SIG-M5 treated with dmso at 0.1 percent for 504 hours (cell line): ENCODE results near the gene RALGPS1.
"Not testable (repeated sequence)": the region's sequence is repeated elsewhere in the genome, so short reads cannot be mapped to it uniquely, and the experiment has no call there.

ENCODE experiments used
- DNase-seq: peaks from one replicate; lab custom pipeline; 2025; ENCODE audit not compliant: unreplicated experiment; lab: John Stamatoyannopoulos, UW

RALGPS1 gene

DNA sequence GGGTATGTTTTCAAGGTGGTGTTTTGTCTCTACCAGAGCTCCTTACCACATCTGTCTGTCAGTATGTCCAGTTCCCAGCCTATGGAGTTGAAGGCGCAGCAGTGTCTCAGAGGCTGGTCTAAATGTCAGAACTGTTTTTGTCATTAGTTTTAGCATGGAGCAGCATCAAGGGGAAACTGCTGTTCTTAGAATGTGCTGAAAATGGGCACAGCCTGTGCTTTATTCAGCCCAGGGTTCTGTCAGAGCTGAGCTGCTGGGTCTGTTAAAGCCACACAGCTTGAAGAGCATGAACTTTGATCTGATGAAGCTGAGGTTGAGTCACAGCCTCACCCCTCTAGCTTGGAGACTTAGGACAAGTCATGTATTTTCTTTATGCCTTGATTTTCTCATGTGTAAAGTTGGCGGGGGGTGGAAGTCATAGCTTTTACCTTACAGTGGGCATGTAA is 71.9 kb downstream of the RALGPS1 start:
- no peak for DNase-seq

DNA sequence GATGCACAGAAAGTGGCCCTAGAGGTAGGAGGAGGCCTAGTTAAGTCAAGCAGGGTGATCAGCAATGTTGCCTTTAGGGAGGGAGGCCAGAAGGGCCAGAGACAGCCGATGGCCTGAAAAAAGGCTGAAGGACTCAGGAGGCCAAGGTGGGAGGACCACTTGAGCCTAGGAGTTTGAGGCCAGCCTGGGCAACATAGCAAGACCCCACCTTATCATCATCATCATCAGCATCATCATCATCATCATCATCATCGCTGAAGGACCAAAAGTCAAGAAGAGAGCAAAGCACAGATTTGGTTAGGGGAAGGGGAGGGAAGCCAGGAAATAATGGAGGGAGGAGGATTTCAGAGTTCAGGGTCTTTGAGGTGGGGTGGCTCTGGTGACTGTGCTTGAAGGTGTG is 74.3 kb downstream of the RALGPS1 start:
- no peak for DNase-seq

DNA sequence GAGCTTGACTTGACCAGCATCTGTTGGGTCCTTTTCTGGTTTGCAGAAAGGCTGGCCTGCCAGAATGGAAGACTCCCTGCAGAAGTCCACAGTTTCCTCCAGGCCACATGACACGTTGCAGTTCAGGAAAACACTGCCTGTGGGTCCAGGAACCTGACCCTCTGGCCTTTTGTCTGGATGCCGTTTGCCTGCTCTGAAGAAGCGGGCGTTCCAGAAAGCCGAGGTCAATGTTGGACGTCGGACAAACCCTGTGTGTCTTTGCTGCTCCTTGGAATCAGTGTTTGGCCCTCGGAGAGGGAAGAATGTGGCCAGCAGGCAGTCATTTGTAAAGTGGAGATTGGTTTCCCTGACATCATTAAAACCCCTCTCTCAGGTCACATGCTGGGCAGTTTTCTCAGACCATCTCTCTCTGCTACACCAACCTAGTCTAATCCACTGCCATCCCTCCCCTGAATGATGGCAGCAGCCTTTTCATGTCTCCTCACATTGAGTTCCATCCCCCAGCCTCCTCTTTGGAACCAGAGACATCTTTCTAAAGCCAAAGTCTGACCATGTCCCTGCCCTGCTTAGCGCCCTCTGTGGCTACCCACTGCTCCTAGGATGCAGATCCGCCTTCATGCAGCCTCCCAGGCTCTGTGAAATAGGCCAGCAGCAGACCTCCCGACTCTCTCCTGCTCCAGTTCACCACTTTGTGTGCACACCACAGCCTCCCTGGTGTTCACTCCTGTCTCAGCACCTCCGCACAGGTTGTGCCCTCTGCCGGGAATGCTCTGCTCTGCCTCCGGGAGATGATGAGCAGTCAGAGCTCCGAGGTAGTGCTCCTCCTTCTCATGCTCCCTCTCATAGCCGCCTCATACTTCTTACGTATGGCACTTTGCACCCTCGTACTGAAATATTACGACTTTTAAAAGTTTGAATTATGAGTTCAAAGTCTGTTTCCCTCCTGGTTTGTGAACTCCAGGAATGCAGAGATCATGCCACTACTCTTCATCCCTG is 75.6 kb downstream of the RALGPS1 start:
- no peak for DNase-seq

GRCh38 chr9:126991183-126991582 is 76.6 kb downstream of the RALGPS1 start:
- no peak for DNase-seq

GRCh38 chr9:126992427-126992826 is 77.8 kb downstream of the RALGPS1 start:
- DNase-seq = no peak

- DNase-seq = no peak
These were observed 84.9 kb downstream of the RALGPS1 start for GRCh38 chr9:126999315-127000068.

DNA sequence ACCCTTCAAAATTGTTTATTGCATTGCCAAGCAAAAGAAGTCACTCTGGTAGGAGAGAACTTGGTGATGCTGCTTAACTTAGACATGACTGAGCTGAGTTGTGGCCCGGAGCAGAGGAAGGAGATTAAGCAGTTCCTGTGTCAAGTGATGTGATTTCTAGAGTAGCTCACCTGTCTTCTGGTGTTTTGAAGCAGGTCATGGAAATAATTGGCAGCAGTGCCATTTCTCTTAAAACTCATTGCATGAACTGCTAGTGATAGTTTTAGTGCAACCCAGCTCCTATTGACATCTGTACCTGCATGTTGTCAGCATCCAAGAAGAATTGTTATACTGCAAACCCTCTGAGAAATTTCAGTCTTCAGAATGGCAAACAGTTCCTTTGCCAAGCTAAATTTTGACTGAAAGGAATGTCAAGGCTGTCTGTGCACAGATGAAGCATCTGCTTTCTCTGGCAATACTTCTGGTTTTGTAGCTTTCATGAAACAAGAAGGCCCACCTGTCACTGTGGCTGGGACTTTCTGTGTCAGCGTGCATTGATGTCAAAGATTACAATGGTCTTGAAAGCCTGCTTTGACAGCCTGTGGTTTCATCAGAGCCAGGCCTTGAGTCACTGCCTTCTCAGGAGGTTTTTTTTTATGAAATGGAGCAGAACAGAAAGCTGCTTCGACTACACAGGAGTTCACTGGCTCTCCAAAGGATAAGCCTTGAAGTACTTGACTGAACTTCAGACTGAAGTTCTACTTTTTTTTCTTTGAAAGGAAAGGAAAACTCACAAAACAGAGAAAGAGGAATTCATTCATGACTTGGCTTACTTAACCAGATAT is 90.6 kb downstream of the RALGPS1 start:
- no peak for DNase-seq

DNA sequence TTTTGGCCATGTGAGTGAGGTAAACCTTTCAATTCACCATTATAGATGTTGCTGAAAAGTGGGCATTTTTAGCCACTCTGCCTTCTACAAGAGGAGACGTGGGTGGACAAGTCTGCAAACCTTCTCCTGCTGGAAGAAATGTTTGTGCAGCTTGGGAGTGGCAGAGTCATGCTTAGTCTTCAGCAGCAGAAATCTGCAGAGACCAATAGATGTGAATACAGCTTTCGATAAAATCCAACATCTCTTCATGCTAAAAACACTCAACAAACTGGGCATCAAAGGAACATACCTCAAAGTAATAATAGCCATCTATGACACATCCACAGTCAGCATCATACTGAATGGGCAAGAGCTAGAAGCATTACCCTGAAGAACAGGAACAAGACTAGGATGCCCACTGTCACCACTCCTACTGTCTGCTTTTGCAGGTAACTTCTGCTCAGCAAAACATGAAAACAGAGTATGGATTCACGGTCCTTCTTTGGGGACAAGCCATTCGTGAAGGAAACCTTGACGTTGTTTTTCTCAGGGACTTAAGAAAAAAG is 91.3 kb downstream of the RALGPS1 start:
- no peak for DNase-seq

DNA sequence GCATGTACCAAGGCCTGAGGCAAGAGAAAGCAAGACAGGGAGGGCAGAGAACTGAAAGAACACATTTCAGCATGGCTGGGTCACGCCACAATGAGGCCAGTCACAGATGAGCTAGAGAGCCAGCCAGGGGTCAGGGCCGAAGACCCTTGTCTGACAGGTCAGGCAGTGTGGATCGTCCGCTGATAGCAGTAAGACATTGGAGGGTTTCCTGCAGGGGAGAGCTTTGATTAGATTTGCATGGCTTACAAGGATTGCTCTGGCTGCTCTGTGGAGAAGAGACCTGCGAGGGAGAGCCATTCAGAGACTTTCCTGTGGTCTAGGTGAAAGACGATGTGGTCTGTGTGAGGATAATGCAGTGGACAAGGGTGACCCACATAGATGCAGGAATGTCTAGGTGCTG is 93.1 kb downstream of the RALGPS1 start:
- no peak for DNase-seq

GRCh38 chr9:127008076-127008475 is 93.5 kb downstream of the RALGPS1 start:
- no peak for DNase-seq

DNA sequence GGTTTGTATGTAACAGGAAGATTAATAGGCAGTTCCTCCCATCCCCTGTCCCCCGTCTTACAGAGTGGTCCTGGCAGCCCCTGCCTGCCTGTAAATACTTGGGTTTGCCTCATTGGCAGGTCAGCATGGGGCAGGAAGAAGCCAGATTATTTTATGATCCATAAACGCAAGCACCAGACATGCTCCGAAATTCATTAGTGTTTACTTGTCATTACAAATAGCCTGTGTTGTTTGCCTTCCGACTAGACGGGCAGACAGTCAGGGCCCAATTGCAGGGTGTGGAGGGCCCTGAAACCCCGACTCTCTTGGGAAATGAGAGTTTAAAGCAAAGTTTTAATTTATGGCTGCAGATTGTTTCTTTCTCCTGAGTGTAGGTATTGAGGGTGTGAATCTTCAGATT is 97.2 kb downstream of the RALGPS1 start:
- DNase-seq = no peak

DNA sequence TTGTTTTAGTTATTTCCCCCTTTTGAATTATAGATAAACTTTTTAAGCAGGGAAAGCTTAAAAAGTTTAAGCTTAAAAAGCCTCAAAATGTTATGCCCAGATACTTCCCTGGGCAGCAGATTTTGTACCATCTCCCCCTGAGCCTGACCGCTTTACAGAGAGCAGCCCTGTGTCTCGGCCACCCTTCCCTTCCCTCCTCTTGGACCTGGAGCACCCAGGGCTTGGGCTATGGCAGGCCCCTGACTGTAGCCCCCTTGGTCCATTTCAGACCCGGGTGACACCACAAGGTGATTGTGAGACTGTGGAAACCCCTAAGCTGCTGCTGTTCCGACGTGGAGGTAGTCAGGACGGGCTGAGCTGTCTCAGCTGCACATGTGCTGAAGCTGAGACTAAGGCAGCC is 97.7 kb downstream of the RALGPS1 start:
- no peak for DNase-seq

DNA sequence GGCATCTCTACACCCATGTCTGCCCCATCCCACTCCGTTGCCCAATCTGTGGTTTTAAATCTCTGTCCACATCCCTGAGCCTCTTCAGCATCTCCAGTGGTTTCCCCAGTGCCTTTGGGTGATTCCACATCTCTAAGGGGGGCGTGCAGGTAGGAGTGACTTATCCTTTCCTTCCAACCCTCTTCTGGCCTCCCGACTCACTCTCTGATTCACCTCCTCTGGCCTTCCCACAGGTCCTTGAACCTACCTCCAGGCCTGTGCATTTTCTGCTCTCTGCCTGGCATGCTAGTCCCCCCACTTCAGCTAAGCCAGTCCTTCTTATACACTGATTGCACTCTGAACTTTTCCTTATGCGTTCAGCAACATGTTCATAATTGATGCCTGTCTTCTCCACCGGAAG is 99.0 kb downstream of the RALGPS1 start:
- no peak for DNase-seq

- DNase-seq = no peak
These were observed 99.8 kb downstream of the RALGPS1 start for GRCh38 chr9:127014216-127014909.

DNA sequence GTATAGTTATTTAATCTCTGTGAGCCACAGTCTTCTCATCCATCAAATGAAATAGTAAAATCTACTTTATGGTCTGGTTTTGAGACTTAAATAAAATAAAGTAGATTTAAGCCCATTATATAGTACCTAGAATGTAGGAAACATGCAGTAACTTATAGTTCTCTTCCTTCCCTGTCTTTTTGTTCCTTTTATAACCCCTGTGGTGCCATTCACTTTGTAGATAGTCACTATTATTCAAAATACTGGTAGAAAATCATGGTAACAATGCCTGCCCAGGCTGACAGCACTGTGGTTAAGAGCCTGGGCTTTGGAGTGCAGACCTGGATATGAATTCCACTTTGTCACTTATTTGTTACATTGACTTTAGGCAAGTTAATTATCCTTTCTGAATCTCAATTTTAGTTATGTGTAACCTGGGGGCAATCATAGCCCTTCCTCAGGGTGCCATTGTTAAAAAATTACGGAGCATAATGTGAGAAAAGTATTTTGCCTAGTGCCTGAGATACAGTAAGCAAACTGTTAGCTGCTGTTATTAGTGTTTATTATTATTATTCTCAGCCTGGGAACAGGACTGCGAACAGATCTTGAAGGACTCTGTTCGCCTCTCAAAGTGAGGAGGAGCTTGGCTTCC is 100.4 kb downstream of the RALGPS1 start:
- no peak for DNase-seq

- no peak for DNase-seq
These were observed 101.4 kb downstream of the RALGPS1 start for GRCh38 chr9:127015921-127016512.

DNA sequence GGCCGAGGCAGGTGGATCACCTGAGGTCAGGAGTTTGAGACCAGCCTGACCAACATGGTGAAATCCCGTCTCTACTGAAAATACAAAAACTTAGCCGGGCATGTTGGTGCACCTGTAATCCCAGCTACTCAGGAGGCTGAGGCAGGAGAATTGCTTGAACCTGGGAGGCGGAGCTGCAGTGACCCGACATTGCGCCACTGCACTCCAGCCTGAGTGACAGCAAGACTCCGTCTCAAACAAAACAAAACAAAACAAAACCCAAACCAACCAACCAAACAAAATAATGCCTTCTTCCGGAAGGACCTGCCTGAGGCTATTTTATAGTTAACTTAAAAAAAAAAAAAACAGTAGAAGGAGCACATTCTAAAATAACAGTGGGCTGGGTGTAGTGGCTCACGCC is 103.4 kb downstream of the RALGPS1 start:
- DNase-seq = not testable (repeated sequence)

- DNase-seq = no peak
These were observed 104.4 kb downstream of the RALGPS1 start for GRCh38 chr9:127018935-127019334.

GRCh38 chr9:127020036-127020801 is 105.6 kb downstream of the RALGPS1 start:
- DNase-seq = no peak
